ENCODE results near the gene ACAT1.
A peak's percentile ranks its signal among the peaks of the same experiment; 100 is the strongest.

The ACAT1 gene

DNA sequence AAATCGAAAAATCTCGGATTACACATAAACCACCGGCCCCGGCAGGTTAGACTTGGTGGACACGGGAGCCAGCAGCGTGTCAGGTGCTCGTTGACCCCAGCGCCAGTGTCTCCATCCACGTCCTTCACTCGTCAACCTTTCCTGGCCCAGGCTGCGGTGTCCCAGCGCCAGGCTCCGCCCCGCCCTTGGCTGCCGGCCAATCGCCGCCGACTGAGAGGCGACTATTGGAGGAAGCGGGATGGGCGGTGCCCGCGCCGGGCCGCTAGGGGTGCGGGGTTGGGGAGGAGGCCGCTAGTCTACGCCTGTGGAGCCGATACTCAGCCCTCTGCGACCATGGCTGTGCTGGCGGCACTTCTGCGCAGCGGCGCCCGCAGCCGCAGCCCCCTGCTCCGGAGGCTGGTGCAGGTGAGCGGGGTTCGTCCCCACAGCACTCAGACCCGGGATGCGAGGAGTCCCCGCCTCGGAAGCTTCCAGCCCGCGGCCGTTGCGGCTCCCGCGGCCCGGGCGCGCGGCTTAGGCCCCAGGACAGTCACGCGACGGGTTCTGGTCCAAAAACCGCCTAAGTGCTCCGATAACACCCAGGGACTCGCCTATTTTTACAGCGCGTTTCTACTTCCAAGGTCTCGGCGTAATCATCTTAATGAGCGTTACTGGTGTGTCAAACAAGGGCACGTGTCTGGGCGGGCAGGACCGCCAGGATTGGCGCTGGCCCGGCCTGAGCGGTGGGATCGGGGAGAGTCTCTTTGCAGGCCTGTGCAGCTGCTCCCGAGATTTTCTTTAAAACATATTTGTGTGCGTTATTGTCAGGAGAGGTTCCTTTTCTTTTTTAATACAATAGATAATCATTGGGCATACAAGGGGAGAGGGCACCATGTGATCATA, at the start of gene ACAT1:
ACAT1 (plus strand) TSS at position 294 of the 882 bp plus-strand sequence; CDS start at position 334, 40 bp downstream.
- TF ChIP-seq, protein P1, sequence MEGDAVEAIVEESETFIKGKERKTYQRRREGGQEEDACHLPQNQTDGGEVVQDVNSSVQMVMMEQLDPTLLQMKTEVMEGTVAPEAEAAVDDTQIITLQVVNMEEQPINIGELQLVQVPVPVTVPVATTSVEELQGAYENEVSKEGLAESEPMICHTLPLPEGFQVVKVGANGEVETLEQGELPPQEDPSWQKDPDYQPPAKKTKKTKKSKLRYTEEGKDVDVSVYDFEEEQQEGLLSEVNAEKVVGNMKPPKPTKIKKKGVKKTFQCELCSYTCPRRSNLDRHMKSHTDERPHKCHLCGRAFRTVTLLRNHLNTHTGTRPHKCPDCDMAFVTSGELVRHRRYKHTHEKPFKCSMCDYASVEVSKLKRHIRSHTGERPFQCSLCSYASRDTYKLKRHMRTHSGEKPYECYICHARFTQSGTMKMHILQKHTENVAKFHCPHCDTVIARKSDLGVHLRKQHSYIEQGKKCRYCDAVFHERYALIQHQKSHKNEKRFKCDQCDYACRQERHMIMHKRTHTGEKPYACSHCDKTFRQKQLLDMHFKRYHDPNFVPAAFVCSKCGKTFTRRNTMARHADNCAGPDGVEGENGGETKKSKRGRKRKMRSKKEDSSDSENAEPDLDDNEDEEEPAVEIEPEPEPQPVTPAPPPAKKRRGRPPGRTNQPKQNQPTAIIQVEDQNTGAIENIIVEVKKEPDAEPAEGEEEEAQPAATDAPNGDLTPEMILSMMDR (IDR thresholded peaks at IDR 0.05; ENCODE audit: low read length, missing control alignments), result no peak
- DNase-seq (ENCODE audit: low read depth), result peak; percentile 88
- peak within 1 kb of the TSS; percentile 76 for H3K4me3 ChIP-seq (replicated peaks; ENCODE audit: low read depth, low read length)

DNA sequence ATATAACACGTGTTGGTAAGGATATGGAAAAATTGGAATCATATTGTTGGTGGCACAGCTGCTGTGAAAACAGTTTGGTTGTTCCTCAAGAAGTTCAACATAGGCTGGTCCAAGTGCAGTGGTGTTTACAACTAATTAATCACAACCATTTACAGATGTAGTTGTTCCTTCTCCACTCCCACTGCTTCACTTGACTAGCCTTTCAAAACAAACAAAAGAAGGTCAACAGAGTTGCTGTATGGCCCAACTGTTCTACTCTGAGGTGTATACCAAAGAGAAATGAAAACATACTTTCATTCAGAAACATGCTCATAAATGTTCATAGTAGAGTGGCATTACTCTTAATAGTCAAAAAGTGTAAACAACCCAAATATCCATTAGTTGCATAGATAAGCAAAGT, 36.6 kb upstream of the ACAT1 start:
- DNase-seq (ENCODE audit: low read depth), result no peak
- H3K4me3 ChIP-seq (replicated peaks; ENCODE audit: low read depth, low read length), result no peak overlapping the region
- TF ChIP-seq, protein P1 (IDR thresholded peaks at IDR 0.05; ENCODE audit: low read length, missing control alignments), result no peak

DNA sequence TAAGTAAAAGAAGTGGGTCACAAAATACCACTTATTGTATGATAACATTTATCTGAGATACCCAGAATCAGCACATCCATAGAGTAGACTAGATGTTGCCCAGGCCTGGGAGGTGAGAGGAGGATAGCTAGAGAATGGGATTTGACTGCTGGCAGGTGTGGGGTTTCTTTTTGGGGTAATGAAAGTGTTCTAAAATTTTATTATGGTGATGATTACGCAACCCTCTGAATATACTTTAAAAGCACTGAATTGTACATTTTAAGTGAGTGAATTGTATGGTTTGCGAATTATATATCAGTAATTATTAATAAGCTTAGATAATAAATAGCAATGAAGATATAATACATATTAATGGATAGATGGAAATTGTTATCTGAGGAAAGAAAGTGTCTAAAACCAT, 35.7 kb upstream of the ACAT1 start:
- no peak overlapping the region for H3K4me3 ChIP-seq (replicated peaks; ENCODE audit: low read depth, low read length)
- DNase-seq (ENCODE audit: low read depth), result no peak
- TF ChIP-seq, protein P1 (IDR thresholded peaks at IDR 0.05; ENCODE audit: low read length, missing control alignments), result no peak

DNA sequence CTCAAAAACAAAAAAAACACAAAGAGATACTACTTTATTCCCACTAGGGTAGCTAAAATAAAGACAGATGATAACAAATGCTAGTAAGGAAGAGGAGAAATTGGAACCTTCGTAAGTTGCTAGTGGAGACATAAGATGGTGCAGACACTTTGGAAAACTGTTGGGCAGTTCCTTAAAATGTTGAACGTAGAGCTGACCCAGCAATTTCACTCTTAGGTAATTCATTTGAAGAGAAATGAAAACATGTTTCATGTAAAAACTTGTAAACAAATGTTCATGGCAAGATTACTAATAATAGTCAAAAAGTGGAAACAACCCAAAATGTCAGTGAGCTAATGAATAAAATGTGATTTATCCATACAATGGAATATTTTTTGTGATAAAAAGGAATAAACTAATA, 29.2 kb upstream of the ACAT1 start:
- H3K4me3 ChIP-seq (replicated peaks; ENCODE audit: low read depth, low read length), result no peak overlapping the region
- TF ChIP-seq, protein P1 (IDR thresholded peaks at IDR 0.05; ENCODE audit: low read length, missing control alignments), result no peak
- no peak for DNase-seq (ENCODE audit: low read depth)

DNA sequence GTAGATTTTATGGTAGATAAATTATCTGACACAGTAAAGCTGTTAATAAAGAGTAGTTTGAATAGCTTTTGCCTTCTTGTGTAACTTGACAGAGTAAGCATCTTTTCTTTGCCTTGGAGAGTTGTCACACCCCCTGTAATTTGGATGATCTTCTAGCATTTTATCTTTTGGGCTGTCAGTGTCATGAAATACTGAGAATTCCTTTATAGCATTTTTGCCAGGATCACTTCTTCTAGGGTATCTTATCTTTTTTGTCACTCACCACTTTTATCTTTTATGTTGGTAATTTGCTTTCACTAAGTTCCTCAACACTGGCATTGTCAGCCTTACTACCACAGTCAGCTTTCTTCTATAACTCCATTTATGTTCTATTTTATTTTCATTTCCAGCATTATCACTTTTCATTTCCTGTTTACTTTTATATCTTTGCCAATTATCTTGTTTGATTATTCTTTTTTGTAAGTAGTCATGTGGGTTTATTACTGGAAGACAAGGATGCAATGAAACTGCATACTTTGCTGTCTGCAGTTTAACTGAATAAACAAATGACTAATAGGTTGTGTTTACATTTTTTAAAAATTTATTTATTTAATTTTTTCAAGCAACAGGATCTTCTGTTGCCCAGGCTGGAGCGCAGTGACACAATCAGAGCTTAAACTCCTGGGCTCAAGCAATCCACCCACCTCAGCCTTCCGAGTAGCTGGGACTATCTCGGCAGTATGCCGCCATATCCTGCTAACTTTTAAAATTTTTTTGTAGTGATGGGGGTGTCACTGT, 28.1 kb upstream of the ACAT1 start:
- no peak for DNase-seq (ENCODE audit: low read depth)
- H3K4me3 ChIP-seq (replicated peaks; ENCODE audit: low read depth, low read length), result no peak overlapping the region
- TF ChIP-seq, protein P1 (IDR thresholded peaks at IDR 0.05; ENCODE audit: low read length, missing control alignments), result no peak

DNA sequence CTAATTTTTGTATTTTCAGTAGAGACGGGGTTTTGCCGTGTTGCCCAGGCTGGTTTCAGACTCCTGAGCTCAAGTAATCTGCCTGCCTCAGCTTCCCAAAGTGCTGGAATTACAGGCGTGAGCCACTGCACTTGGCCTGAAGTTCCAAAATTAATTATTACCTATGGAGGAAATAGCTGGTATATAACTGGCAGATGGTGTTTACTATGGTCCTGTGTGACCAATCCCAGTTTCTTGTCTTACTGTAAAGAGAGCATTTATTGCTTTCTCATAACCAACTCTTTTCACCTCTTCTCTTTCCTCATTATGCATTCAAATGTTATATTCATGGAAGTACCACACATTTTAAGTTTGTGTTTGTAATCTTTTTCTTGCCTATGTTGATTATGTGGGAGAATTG, 24.2 kb upstream of the ACAT1 start:
- no peak overlapping the region for H3K4me3 ChIP-seq (replicated peaks; ENCODE audit: low read depth, low read length)
- TF ChIP-seq, protein P1 (IDR thresholded peaks at IDR 0.05; ENCODE audit: low read length, missing control alignments), result no peak
- no peak for DNase-seq (ENCODE audit: low read depth)
